Mucosa of descending colon (tissue), 3 donors: ENCODE measurements around the gene DCC. TPM values are rescaled to one million over a fixed set of nuclear protein-coding genes. Genes with fewer than 3 reads are reported as not detected.
A peak's percentile ranks its signal among the peaks of the same experiment; 100 is the strongest.

ENCODE experiments used
- ATAC-seq: fragments of 200-7000 bp; cut with Tn5 transposase; one replicate; pipeline ENCODE4 v1.9.1; 2020; ENCODE audit warnings: mild to moderate bottlenecking, moderate library complexity
- DNase-seq, 3 donors: peaks; one replicate each; pipeline ENCODE4 v3.0.0-alpha.2; 2020
- H3K36me3 ChIP-seq: fragments of 200-600 bp; one replicate; pipeline ENCODE4 v1.8.0; 2021; ENCODE audit warnings: low read depth, mild to moderate bottlenecking
- H3K4me1 ChIP-seq: fragments of 200-600 bp; one replicate; pipeline ENCODE4 v1.8.0; 2021; ENCODE audit warnings: low read depth, mild to moderate bottlenecking
- H3K4me3 ChIP-seq: fragments of 200-600 bp; one replicate; pipeline ENCODE4 v1.8.0; 2021; ENCODE audit warnings: mild to moderate bottlenecking
- H3K9me3 ChIP-seq: fragments of 200-600 bp; one replicate; pipeline ENCODE4 v1.8.0; 2021; ENCODE audit warnings: mild to moderate bottlenecking
- intact Hi-C, 2 donors: fragments of 100-400 bp; cut with DNase I in 1 of 2; cut with micrococcal nuclease in 1 of 2; formaldehyde crosslinking; loops; one replicate each; pipeline versions ENCODE4 v1.11.0 to v1.11.1; 2022; cut with DNase I, micrococcal nuclease
- total RNA-seq, 3 donors: library from RNA; stranded (reverse); fragmentation: NEBNext Ultra II Directional in 2 of 3; extraction: Animal tissue kit (Norgen Biotek cat#: 25700) in 2 of 3; gene quantifications; one replicate each; pipeline versions ENCODE4 v1.2.1 to v1.2.4, GENCODE V29; 2021 to 2023
- TF ChIP-seq, protein P1 (sequence below): fragments of 200-600 bp; IDR thresholded peaks from one replicate; pipeline ENCODE4 v1.8.0; 2022; ENCODE audit warnings: antibody characterized with exemption, mild to moderate bottlenecking
- donor health status: DM: no; HTN: no; CAD: no; lungs with moderate emphysema.
- donor health status: DM: no; HTN: no; CAD: no.
- donor health status: DM: no; HTN: yes; CAD: no.

The DCC gene
- total RNA-seq, 3 donors from 2014 or later: 0.26 to 1.3 (median 0.34) TPM

DNA sequence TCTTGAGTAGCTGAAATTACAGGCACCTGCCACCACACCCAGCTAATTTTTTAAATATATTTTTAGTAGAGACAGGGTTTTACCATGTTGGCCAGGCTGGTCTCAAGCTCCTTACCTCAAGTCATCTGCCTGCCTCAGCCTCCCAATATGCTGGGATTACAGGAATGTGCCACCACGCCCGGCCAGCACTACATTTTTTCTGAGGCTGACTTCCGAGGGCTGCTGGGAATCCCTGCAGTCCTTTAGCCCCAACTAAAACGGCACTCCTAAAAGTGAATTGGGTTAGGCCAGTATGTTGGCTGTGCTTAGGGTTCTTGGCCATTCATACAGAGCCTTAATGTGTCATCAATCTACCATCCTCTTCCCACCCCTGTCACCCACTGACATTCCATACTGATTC is 375.4 kb downstream of the DCC start:
- H3K9me3 ChIP-seq: no peaks in the 10 kb centered on the region
- intact Hi-C loops: loop anchor here in 1 of 2 donors (5.0 kb wide), 1 partner anchor 187 kb away; no protein-coding TSS in a partner anchor
- peaks cover 14% of the 10 kb centered on the region for H3K4me1 ChIP-seq
- no peak for ATAC-seq
- TF ChIP-seq, protein P1, sequence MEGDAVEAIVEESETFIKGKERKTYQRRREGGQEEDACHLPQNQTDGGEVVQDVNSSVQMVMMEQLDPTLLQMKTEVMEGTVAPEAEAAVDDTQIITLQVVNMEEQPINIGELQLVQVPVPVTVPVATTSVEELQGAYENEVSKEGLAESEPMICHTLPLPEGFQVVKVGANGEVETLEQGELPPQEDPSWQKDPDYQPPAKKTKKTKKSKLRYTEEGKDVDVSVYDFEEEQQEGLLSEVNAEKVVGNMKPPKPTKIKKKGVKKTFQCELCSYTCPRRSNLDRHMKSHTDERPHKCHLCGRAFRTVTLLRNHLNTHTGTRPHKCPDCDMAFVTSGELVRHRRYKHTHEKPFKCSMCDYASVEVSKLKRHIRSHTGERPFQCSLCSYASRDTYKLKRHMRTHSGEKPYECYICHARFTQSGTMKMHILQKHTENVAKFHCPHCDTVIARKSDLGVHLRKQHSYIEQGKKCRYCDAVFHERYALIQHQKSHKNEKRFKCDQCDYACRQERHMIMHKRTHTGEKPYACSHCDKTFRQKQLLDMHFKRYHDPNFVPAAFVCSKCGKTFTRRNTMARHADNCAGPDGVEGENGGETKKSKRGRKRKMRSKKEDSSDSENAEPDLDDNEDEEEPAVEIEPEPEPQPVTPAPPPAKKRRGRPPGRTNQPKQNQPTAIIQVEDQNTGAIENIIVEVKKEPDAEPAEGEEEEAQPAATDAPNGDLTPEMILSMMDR: no peak
- no peak overlapping the region for H3K4me3 ChIP-seq
- H3K36me3 ChIP-seq: no peaks in the 10 kb centered on the region
- no peak for DNase-seq

DNA sequence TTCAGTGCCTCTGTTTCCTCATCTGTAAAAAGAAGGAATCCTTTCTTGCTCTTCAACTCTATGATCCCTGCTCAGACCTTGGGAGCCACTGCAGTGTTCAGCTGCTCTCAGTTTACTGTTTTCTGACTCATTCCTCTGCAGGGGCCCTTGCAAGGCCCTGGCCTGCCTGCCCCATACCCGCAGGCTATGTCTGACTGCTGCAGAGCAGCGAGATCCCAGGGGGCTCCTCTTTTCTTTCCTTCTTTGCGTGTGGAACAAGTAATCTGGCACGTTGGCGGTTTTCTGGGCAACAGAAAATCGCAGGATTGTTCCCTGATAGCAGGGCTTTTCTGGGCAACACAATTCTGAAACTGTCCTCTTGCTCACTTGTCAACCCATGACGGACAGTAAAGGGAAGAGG is 376.0 kb downstream of the DCC start:
- peaks cover 14% of the 10 kb centered on the region for H3K4me1 ChIP-seq
- TF ChIP-seq, protein P1: no peak
- no peak for DNase-seq
- intact Hi-C loops: loop anchor here in 1 of 2 donors (5.0 kb wide), 1 partner anchor 186 kb away; no protein-coding TSS in a partner anchor
- H3K4me3 ChIP-seq: no peak overlapping the region
- no peaks in the 10 kb centered on the region for H3K9me3 ChIP-seq
- no peak for ATAC-seq
- H3K36me3 ChIP-seq: no peaks in the 10 kb centered on the region

DNA sequence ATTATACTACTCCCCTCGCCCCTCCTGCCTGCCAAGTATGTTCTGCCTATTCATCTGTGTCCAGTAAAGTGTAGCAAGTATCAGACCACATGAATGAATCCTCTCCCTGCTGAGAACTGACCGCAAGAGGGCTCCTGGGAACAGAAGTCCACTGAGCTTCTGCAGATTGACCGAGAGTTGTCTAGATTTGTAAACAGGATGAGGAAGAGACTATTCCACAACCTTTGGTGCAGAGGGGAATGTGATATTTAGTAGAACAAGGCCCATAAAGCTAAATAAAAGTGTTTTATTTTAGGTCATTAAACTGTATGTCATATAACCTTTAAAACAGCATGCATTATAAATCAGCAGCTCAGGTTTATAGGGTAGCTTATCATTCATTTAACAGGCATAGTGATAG is 377.0 kb downstream of the DCC start:
- Histone ChIP-seq H3K4me3 (no peak overlapping the region), H3K4me1 (peaks cover 14% of the 10 kb centered on the region), H3K36me3 (no peaks in the 10 kb centered on the region), H3K9me3 (no peaks in the 10 kb centered on the region)
- TF ChIP-seq, protein P1: peak; percentile 46
- peak in 2 of 3 donors; percentile 61 to 87 for DNase-seq
- intact Hi-C loops: loop anchor here in 1 of 2 donors (5.0 kb wide), 1 partner anchor 185 kb away; no protein-coding TSS in a partner anchor
- ATAC-seq: peak; percentile 97

DNA sequence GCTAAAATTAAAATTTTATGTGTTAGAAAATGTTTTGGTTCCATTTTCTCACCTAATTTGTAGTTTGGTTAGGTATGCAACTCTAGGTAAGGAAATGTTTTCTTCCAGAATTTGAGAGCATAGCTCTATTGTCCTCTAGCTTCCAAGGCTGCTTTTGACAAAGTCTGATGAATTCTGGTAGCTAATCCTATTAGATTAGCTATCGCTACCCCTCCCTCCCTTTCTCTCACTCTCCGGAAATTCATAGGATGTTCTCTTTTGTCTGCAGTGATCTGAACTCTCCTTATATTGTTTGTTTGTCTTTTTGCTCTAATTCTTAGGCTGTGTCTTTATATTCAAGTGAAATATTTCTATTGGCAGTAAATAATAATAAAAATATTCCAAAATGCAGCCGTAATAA is 382.9 kb downstream of the DCC start:
- ATAC-seq (no peak), DNase-seq (no peak)
- Histone ChIP-seq H3K4me3 (no peak overlapping the region), H3K36me3 (no peaks in the 10 kb centered on the region), H3K9me3 (no peaks in the 10 kb centered on the region), H3K4me1 (no peaks in the 10 kb centered on the region)
- TF ChIP-seq, protein P1: no peak
- intact Hi-C loops: no loop called here

DNA sequence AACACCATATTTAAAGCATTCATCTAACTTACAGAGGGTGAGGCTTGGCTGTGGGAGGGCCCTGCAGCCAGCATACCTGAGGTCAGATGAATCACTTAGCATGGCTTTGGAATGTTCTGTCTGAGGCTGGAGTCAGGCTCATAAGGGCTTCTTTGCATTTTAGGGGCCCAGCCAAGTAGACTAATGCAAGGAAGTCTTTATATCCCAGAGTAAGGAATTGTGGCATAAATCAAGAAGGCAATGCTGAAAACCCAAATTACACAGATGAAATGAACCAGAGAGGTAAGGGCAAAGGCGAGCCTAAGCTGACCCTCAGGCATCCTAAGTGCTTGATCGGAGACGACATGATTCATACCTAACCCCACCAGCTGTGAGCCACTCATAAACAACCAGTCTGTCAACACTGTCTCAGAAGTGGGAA is 383.6 kb downstream of the DCC start:
- TF ChIP-seq, protein P1: no peak
- no peak for DNase-seq
- Histone ChIP-seq H3K4me1 (no peaks in the 10 kb centered on the region), H3K4me3 (no peak overlapping the region), H3K9me3 (no peaks in the 10 kb centered on the region), H3K36me3 (no peaks in the 10 kb centered on the region)
- no peak for ATAC-seq
- intact Hi-C loops: no loop called here
